Measurements from ENCODE around the gene NDOR1. TPM values are rescaled to one million over a fixed set of nuclear protein-coding genes. Genes with fewer than 3 reads are reported as not detected.

The NDOR1 gene
- total and polyA plus RNA-seq, 2 of the 8 experiments (the other 6 are each of a cell fraction or from before 2014, with no cell fraction given) = 25.7 to 32.3 TPM

DNA sequence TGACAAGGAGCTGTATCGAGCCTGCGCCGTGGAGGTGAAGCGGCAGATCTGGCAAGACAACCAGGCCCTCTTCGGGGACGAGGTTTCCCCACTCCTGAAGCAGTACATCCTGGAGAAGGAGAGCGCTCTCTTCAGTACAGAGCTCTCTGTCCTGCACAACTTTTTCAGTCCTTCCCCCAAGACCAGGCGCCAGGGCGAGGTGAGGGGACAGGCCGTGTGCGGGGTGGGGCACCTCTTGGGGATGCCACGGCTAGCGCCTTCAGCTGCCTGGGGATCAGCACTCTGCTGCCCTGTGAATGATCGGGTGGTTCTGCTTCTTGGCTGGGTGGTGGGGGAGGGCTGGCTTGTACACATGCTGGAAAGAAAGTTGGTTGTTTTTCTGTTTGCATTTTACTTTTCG is 51.4 kb downstream of the NDOR1 start:
- Histone ChIP-seq H3K23me2 (ENCODE audit: low read depth, low read length) (peaks cover 14% of the 10 kb centered on the region; the same call in 1 of the 2 replicates), H3K4ac (replicated peaks; ENCODE audit: insufficient read length, low read depth, low read length) (no peak overlapping the region), H3K9me3 (ENCODE audit: insufficient read depth in 2 of 2, low read depth in 1 of 2, low read length in 1 of 2) (no peaks in the 10 kb centered on the region), H2BK5ac (ENCODE audit: low read depth, low read length) (no peak overlapping the region), H4K91ac (replicated peaks; ENCODE audit: insufficient read length, low read length) (no peak overlapping the region), H3K9ac (replicated peaks in 1 of 4; ENCODE audit: extremely low read depth in 1 of 4, low read depth in 3 of 4, low read length in 3 of 4) (no peak overlapping the region), H3K79me2 (ENCODE audit: control insufficient read depth in 1 of 2, insufficient read depth in 2 of 2, low read length in 2 of 2) (peaks cover 0 to 13% of the 10 kb centered on the region in 2 experiments; a peak in 2 of 4 replicates), H2AK5ac (ENCODE audit: low read depth, low read length) (no peak overlapping the region), H4K8ac (ENCODE audit: extremely low read depth, insufficient read depth, low read length) (no peak overlapping the region), H3K4me3 (ENCODE audit: extremely low read depth in 1 of 4, insufficient read depth in 2 of 4, low read depth in 3 of 4, low read length in 4 of 4) (no peak overlapping the region), H3K4me1 (replicated peaks in 1 of 4; ENCODE audit: control insufficient read depth in 3 of 4, insufficient read depth in 4 of 4, low read length in 3 of 4) (peaks cover 0 to 19% (median 15%) of the 10 kb centered on the region in 4 experiments; a peak in 5 of 7 replicates), H3K18ac (ENCODE audit: extremely low read depth, low read length) (no peak overlapping the region), H4K20me1 (replicated peaks in 1 of 2; ENCODE audit: control insufficient read depth in 1 of 2, insufficient read depth in 2 of 2, low read length in 2 of 2) (peaks cover 0 to 4% of the 10 kb centered on the region in 2 experiments), H3K79me1 (ENCODE audit: low read depth, low read length) (peaks cover 9% of the 10 kb centered on the region), H3K4me2 (ENCODE audit: insufficient read depth in 1 of 2, low read depth in 2 of 2, low read length in 2 of 2) (no peak overlapping the region; a peak in 1 of 4 replicates), H4K5ac (ENCODE audit: insufficient read length, low read depth, low read length) (no peak overlapping the region), H3K27ac (ENCODE audit: low read depth, low read length) (no peak overlapping the region), H3K14ac (ENCODE audit: insufficient read length) (no peak overlapping the region), H3K23ac (ENCODE audit: insufficient read length) (no peak overlapping the region), H3K36me3 (ENCODE audit: control insufficient read depth in 2 of 4, insufficient read depth in 4 of 4, low read length in 3 of 4) (peaks cover 3 to 17% (median 12%) of the 10 kb centered on the region in 4 experiments; a peak in 6 of 8 replicates), H2BK120ac (replicated peaks; ENCODE audit: low read depth, low read length) (no peak overlapping the region), H3K56ac (replicated peaks; ENCODE audit: insufficient read length, low read depth, low read length) (no peak overlapping the region), H2BK15ac (ENCODE audit: low read length) (no peak overlapping the region), H2AFZ (ENCODE audit: low read length) (no peak overlapping the region), H2BK12ac (ENCODE audit: low read depth, low read length) (no peak overlapping the region), H2BK20ac (ENCODE audit: low read length) (no peak overlapping the region), H3K27me3 (replicated peaks in 1 of 4; ENCODE audit: control insufficient read depth in 3 of 4, extremely low read depth in 1 of 4, insufficient read depth in 3 of 4, low read length in 3 of 4) (peaks cover 0 to 7% (median 0%) of the 10 kb centered on the region in 4 experiments; a peak in 2 of 7 replicates)
- POLR2A ChIA-PET (ENCODE audit: partially characterized antibody) = interaction anchor here (0.7 to 69.9 kb wide), 5 partner anchors 0 to 59 kb away, joined by 3 to 1462 read pairs (median 5); partner anchors contain the start of genes CYSRT1, NDOR1, NELFB and RNF208
- FAIRE-seq (no peak), DNase-seq (ENCODE audit: low read depth in 1 of 2, low spot score in 2 of 2) (no peak)
- CTCF ChIA-PET (ENCODE audit: partially characterized antibody) = interaction anchor here (1.0 to 4.7 kb wide), 11 partner anchors 9 to 231 kb away, joined by 3 to 13 read pairs (median 4); partner anchors contain the start of genes ABCA2 and RNF224
- WGBS, 2 experiments (ENCODE audit: extremely low coverage in 1 of 2, insufficient coverage in 1 of 2, insufficient read length in 1 of 2, insufficient replicate concordance in 2 of 2, low coverage in 1 of 2, low lambda C conversion rate in 2 of 2, missing lambda C conversion rate in 1 of 2) = 97% methylated on average over 15 of the region's 15 CpGs; no CpG with 5 or more reads in 1 of the 2 experiments
- no peak for TF ChIP-seq EZH2 (IDR thresholded peaks at IDR 0.05; ENCODE audit: low read depth, low read length, severe bottlenecking)
- TF ChIP-seq JUND (IDR thresholded peaks at IDR 0.05; ENCODE audit: low read length) = no peak
- no peak for TF ChIP-seq TBP (IDR thresholded peaks at IDR 0.05; ENCODE audit: low read depth, low read length)
- no peak for TF ChIP-seq GABPA (IDR thresholded peaks at IDR 0.05; ENCODE audit: borderline replicate concordance, insufficient read depth, low read length)
- no peak for TF ChIP-seq CHD1 (IDR thresholded peaks at IDR 0.05; ENCODE audit: low read depth, low read length)
- no peak for TF ChIP-seq HDAC2 (IDR thresholded peaks at IDR 0.05; ENCODE audit: borderline replicate concordance in 1 of 2, low read depth in 2 of 2, low read length in 2 of 2)
- no peak for TF ChIP-seq EP300 (IDR thresholded peaks at IDR 0.05; ENCODE audit: borderline replicate concordance in 1 of 2, low read depth in 2 of 2, low read length in 2 of 2)
- no peak for TF ChIP-seq KDM4A (IDR thresholded peaks at IDR 0.05; ENCODE audit: low read depth, low read length, severe bottlenecking)
- TF ChIP-seq TAF7 (optimal IDR thresholded peaks at IDR 0.05; ENCODE audit: borderline replicate concordance, low read depth, low read length) = no peak
- TF ChIP-seq PHF8 (conservative IDR thresholded peaks at IDR 0.05; ENCODE audit: low read depth, low read length) = no peak
- TF ChIP-seq NRF1 (IDR thresholded peaks at IDR 0.05; ENCODE audit: low read depth, low read length) = no peak
- TF ChIP-seq BRCA1 (IDR thresholded peaks at IDR 0.05; ENCODE audit: low read depth, low read length) = no peak

Measured in H1 (cell line).